Measurements from ENCODE around the gene ARHGAP15.

Gene ARHGAP15

GRCh38 chr2:143442193-143442592 is 313.0 kb downstream of the ARHGAP15 start:
- H3K4me3 ChIP-seq (ENCODE audit: low read depth, low read length), result no peak overlapping the region
- DNase-seq, result no peak
- TF ChIP-seq CTCF (IDR thresholded peaks at IDR 0.05; ENCODE audit: low read depth, low read length), result no peak
- no peaks in the 10 kb centered on the region for H3K27me3 ChIP-seq (ENCODE audit: insufficient read depth, low read depth, severe bottlenecking)
- no peaks in the 10 kb centered on the region for H3K36me3 ChIP-seq
- H3K9me3 ChIP-seq (ENCODE audit: severe bottlenecking), result no peaks in the 10 kb centered on the region
- no peak overlapping the region for H3K27ac ChIP-seq

- no peak overlapping the region for H3K27ac ChIP-seq
- no peak for TF ChIP-seq CTCF (IDR thresholded peaks at IDR 0.05; ENCODE audit: low read depth, low read length)
- no peak for DNase-seq
These were observed 322.5 kb downstream of the ARHGAP15 start for GRCh38 chr2:143451642-143452281.

GRCh38 chr2:143452817-143453451 is 323.7 kb downstream of the ARHGAP15 start:
- Histone ChIP-seq H3K36me3 (no peaks in the 10 kb centered on the region), H3K4me3 (ENCODE audit: low read depth, low read length) (no peak overlapping the region), H3K9me3 (ENCODE audit: severe bottlenecking) (no peaks in the 10 kb centered on the region), H3K27me3 (ENCODE audit: insufficient read depth, low read depth, severe bottlenecking) (no peaks in the 10 kb centered on the region), H3K27ac (no peak overlapping the region)
- no peak for DNase-seq
- TF ChIP-seq CTCF (IDR thresholded peaks at IDR 0.05; ENCODE audit: low read depth, low read length), result no peak

More at GRCh38 chr2:143451642-143452281, 322.5 kb downstream of the ARHGAP15 start:
- no peaks in the 10 kb centered on the region for H3K27me3 ChIP-seq (ENCODE audit: insufficient read depth, low read depth, severe bottlenecking)
- H3K4me3 ChIP-seq (ENCODE audit: low read depth, low read length), result no peak overlapping the region
- no peaks in the 10 kb centered on the region for H3K36me3 ChIP-seq
- H3K9me3 ChIP-seq (ENCODE audit: severe bottlenecking), result no peaks in the 10 kb centered on the region

GRCh38 chr2:143453981-143454511 is 324.8 kb downstream of the ARHGAP15 start:
- Histone ChIP-seq H3K4me3 (ENCODE audit: low read depth, low read length) (no peak overlapping the region), H3K27ac (no peak overlapping the region), H3K27me3 (ENCODE audit: insufficient read depth, low read depth, severe bottlenecking) (no peaks in the 10 kb centered on the region), H3K36me3 (no peaks in the 10 kb centered on the region), H3K9me3 (ENCODE audit: severe bottlenecking) (no peaks in the 10 kb centered on the region)
- TF ChIP-seq CTCF (IDR thresholded peaks at IDR 0.05; ENCODE audit: low read depth, low read length), result no peak
- DNase-seq, result no peak

GRCh38 chr2:143455317-143455716 is 326.1 kb downstream of the ARHGAP15 start:
- no peak for TF ChIP-seq CTCF (IDR thresholded peaks at IDR 0.05; ENCODE audit: low read depth, low read length)
- H3K27ac ChIP-seq, result no peak overlapping the region

More at GRCh38 chr2:143455317-143455716, 326.1 kb downstream of the ARHGAP15 start:
- Histone ChIP-seq H3K9me3 (ENCODE audit: severe bottlenecking) (no peaks in the 10 kb centered on the region), H3K27me3 (ENCODE audit: insufficient read depth, low read depth, severe bottlenecking) (no peaks in the 10 kb centered on the region), H3K36me3 (no peaks in the 10 kb centered on the region), H3K4me3 (ENCODE audit: low read depth, low read length) (no peak overlapping the region)
- no peak for DNase-seq
